ENCODE data around the gene MED12L. TPM values are rescaled to one million over a fixed set of nuclear protein-coding genes. Genes with fewer than 3 reads are reported as not detected.

MED12L gene
- total and polyA plus RNA-seq, 2 experiments from 2014 or later = 0.07 to 2.7 TPM

DNA sequence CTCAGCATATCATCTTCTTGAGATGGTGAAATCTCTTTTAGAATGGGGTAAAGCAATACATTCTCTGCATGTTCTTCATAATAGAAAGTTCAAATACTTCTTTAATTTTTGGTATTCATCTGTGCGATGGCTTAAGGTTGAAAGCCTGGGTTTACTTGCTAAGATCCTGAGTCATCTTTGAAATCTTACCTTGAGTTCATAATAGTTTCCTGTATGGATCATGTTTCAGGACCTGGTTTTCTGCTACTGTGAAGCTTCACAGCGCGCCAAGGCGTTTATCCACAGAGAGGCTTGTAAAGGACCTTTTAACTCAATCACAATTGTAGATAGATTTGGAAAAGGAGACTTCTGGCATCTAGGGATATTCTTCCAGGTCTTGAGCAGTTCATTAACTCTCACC lies 39.0 kb downstream of the MED12L start:
- DNase-seq (ENCODE audit: low spot score) = no peak
- Histone ChIP-seq H3K27me3 (no peaks in the 10 kb centered on the region), H3K27ac (no peak overlapping the region), H3K79me2 (no peaks in the 10 kb centered on the region), H3K9me2 (replicated peaks; ENCODE audit: insufficient read depth) (no peaks in the 10 kb centered on the region), H2AFZ (no peak overlapping the region), H3K4me1 (ENCODE audit: insufficient read depth) (no peaks in the 10 kb centered on the region), H3K4me3 (no peak overlapping the region), H3K9me3 (ENCODE audit: low read depth) (no peaks in the 10 kb centered on the region), H3K36me3 (replicated peaks; ENCODE audit: insufficient read depth, low read depth) (no peaks in the 10 kb centered on the region), H4K20me1 (ENCODE audit: insufficient read depth, poor library complexity, severe bottlenecking) (no peaks in the 10 kb centered on the region), H3K4me2 (no peak overlapping the region)
- TF ChIP-seq EZH2 (IDR thresholded peaks at IDR 0.05; ENCODE audit: borderline replicate concordance) = no peak
- TF ChIP-seq EZH2phosphoT487 (IDR thresholded peaks at IDR 0.05; ENCODE audit: low read depth, severe bottlenecking, unreplicated experiment) = no peak
- TF ChIP-seq CTCF (IDR thresholded peaks at IDR 0.05; ENCODE audit: poor library complexity) = no peak
- 52% methylated on average over 4 of the region's 4 CpGs for WGBS (ENCODE audit: low lambda C conversion rate, missing lambda C conversion rate)

- Histone ChIP-seq H3K27me3 (no peaks in the 10 kb centered on the region), H3K79me2 (no peaks in the 10 kb centered on the region), H4K20me1 (ENCODE audit: insufficient read depth, poor library complexity, severe bottlenecking) (no peaks in the 10 kb centered on the region), H3K27ac (no peak overlapping the region), H3K4me2 (no peak overlapping the region), H3K4me1 (ENCODE audit: insufficient read depth) (no peaks in the 10 kb centered on the region), H3K36me3 (replicated peaks; ENCODE audit: insufficient read depth, low read depth) (no peaks in the 10 kb centered on the region), H3K4me3 (no peak overlapping the region), H3K9me2 (replicated peaks; ENCODE audit: insufficient read depth) (no peaks in the 10 kb centered on the region), H2AFZ (no peak overlapping the region), H3K9me3 (ENCODE audit: low read depth) (no peaks in the 10 kb centered on the region)
- WGBS (ENCODE audit: low lambda C conversion rate, missing lambda C conversion rate) = 92% methylated on average over 8 of the region's 8 CpGs
- DNase-seq (ENCODE audit: low spot score) = no peak
- TF ChIP-seq CTCF (IDR thresholded peaks at IDR 0.05; ENCODE audit: poor library complexity) = no peak
- TF ChIP-seq EZH2phosphoT487 (IDR thresholded peaks at IDR 0.05; ENCODE audit: low read depth, severe bottlenecking, unreplicated experiment) = no peak
- TF ChIP-seq EZH2 (IDR thresholded peaks at IDR 0.05; ENCODE audit: borderline replicate concordance) = no peak
Observed at GRCh38 chr3:151130428-151130827, 45.0 kb downstream of the MED12L start.

DNA sequence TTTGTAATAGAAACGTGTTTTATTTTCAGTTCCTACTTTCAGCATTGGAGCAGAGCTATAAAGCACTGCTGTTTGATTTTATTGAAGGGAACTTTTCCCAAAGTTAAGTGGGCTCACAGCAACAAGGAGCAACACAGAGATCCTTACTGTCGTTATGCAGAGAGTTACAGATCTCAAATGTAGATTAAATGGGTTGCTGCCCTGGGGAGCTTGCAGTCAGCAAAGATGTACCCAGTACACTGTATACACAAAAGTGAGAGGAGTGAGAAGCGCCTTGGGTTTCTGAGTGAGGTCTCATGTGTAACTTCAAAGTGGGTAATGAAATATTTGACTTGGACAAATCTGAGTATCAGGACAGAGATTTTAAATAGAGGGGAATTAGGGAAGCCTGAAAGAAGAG lies 47.7 kb downstream of the MED12L start:
- H3K27me3 ChIP-seq = no peaks in the 10 kb centered on the region
- 60% methylated on average over 3 of the region's 3 CpGs for WGBS (ENCODE audit: low lambda C conversion rate, missing lambda C conversion rate)
- TF ChIP-seq CTCF (IDR thresholded peaks at IDR 0.05; ENCODE audit: poor library complexity) = no peak
- TF ChIP-seq EZH2phosphoT487 (IDR thresholded peaks at IDR 0.05; ENCODE audit: low read depth, severe bottlenecking, unreplicated experiment) = no peak
- no peak for TF ChIP-seq EZH2 (IDR thresholded peaks at IDR 0.05; ENCODE audit: borderline replicate concordance)
- H3K36me3 ChIP-seq (replicated peaks; ENCODE audit: insufficient read depth, low read depth) = no peaks in the 10 kb centered on the region
- H3K4me1 ChIP-seq (ENCODE audit: insufficient read depth) = no peaks in the 10 kb centered on the region
- H3K9me3 ChIP-seq (ENCODE audit: low read depth) = no peaks in the 10 kb centered on the region
- H3K9me2 ChIP-seq (replicated peaks; ENCODE audit: insufficient read depth) = no peaks in the 10 kb centered on the region
- no peaks in the 10 kb centered on the region for H4K20me1 ChIP-seq (ENCODE audit: insufficient read depth, poor library complexity, severe bottlenecking)
- no peak overlapping the region for H3K4me3 ChIP-seq
- no peak overlapping the region for H3K27ac ChIP-seq
- no peak overlapping the region for H2AFZ ChIP-seq
- no peaks in the 10 kb centered on the region for H3K79me2 ChIP-seq
- DNase-seq (ENCODE audit: low spot score) = no peak
- H3K4me2 ChIP-seq = no peak overlapping the region

DNA sequence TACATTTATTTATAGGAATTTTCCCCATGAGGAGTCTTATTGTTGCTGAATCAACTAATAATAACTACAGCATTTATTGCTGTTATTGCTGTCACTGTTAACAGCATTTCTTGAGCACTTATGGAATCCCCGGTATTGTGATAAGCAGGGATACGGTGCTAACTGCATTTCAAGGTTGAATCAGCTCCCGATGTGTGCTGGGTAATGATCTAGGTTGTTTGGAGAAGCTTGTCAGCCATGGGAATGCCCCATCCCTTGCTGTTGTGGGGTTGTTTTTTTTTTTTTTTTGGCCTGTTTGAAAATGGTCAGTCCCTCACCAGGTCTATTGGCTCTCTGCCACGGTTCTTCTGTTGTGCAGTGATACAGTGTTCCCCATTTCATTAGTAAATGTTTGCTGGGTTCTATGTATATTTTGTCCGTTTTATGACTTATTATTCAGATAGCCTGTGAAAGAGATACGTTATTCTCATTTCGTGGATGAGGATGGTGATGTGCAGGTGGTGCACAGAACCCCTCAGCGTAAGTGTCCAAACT lies 48.5 kb downstream of the MED12L start:
- H4K20me1 ChIP-seq (ENCODE audit: insufficient read depth, poor library complexity, severe bottlenecking) = no peaks in the 10 kb centered on the region
- TF ChIP-seq EZH2 (IDR thresholded peaks at IDR 0.05; ENCODE audit: borderline replicate concordance) = no peak
- no peak for TF ChIP-seq CTCF (IDR thresholded peaks at IDR 0.05; ENCODE audit: poor library complexity)
- no peak for TF ChIP-seq EZH2phosphoT487 (IDR thresholded peaks at IDR 0.05; ENCODE audit: low read depth, severe bottlenecking, unreplicated experiment)
- H3K4me3 ChIP-seq = no peak overlapping the region
- H2AFZ ChIP-seq = no peak overlapping the region
- no peaks in the 10 kb centered on the region for H3K9me2 ChIP-seq (replicated peaks; ENCODE audit: insufficient read depth)
- H3K36me3 ChIP-seq (replicated peaks; ENCODE audit: insufficient read depth, low read depth) = no peaks in the 10 kb centered on the region
- no peaks in the 10 kb centered on the region for H3K4me1 ChIP-seq (ENCODE audit: insufficient read depth)
- DNase-seq (ENCODE audit: low spot score) = no peak
- H3K79me2 ChIP-seq = no peaks in the 10 kb centered on the region
- WGBS (ENCODE audit: low lambda C conversion rate, missing lambda C conversion rate) = 95% methylated on average over 8 of the region's 8 CpGs
- H3K4me2 ChIP-seq = no peak overlapping the region
- no peaks in the 10 kb centered on the region for H3K27me3 ChIP-seq
- no peaks in the 10 kb centered on the region for H3K9me3 ChIP-seq (ENCODE audit: low read depth)
- H3K27ac ChIP-seq = no peak overlapping the region
